Mesenteric fat pad (tissue), 1 donor: ENCODE results near the gene DNASE2B. TPM values are rescaled to one million over a fixed set of nuclear protein-coding genes. Genes with fewer than 3 reads are reported as not detected.

ENCODE experiments used
- DNase-seq: peaks from one replicate; pipeline ENCODE4 v3.0.0-alpha.2; 2020; ENCODE audit warnings: low spot score
- total RNA-seq: library from RNA; stranded (reverse); fragmentation: NEBNext Ultra II Directional; extraction: Animal tissue kit (Norgen Biotek cat#: 25700); gene quantifications from one replicate; pipeline ENCODE4 v1.2.1, GENCODE V29; 2021
- donor health status: DM: yes; HTN: yes; CAD: no.

Gene DNASE2B
- total RNA-seq, 1 donor from 2014 or later = 0.39 TPM

- no peak for DNase-seq
These were observed 52.6 kb downstream of the DNASE2B start for GRCh38 chr1:84450910-84451309.

GRCh38 chr1:84452436-84452835 lies 54.2 kb downstream of the DNASE2B start:
- no peak for DNase-seq

GRCh38 chr1:84462118-84462517 lies 63.8 kb downstream of the DNASE2B start:
- DNase-seq = no peak

Other genes starting within 250 kb of the DNASE2B start
- 0.61 TPM for gene SAMD13, start 96.8 kb upstream of the DNASE2B start, total RNA-seq
- gene RPF1, start 80.8 kb downstream of the DNASE2B start, total RNA-seq = 22.4 TPM
- 0.71 TPM for gene SPATA1, start 107.9 kb downstream of the DNASE2B start, total RNA-seq
- gene GNG5, start 108.1 kb downstream of the DNASE2B start, total RNA-seq = 84.8 TPM
- 16.8 TPM for gene CTBS, start 176.0 kb downstream of the DNASE2B start, total RNA-seq